Measurements from ENCODE around the gene OR51B4.
"Not testable (repeated sequence)": the region's sequence is repeated elsewhere in the genome, so short reads cannot be mapped to it uniquely, and the experiment has no call there.

OR51B4 gene

GRCh38 chr11:5301846-5302245 is at the start of gene OR51B4:
OR51B4 (minus strand) TSS chr11:5301946; CDS start chr11:5301946, 0 bp downstream.
- in situ Hi-C loops (cut with HindIII; ENCODE audit: low pct_ligation_motif_present, low pct_unique_long_range_greater_than_20kb, low sequenced_read_pairs), result no loop called here
- no peak for DNase-seq

DNA sequence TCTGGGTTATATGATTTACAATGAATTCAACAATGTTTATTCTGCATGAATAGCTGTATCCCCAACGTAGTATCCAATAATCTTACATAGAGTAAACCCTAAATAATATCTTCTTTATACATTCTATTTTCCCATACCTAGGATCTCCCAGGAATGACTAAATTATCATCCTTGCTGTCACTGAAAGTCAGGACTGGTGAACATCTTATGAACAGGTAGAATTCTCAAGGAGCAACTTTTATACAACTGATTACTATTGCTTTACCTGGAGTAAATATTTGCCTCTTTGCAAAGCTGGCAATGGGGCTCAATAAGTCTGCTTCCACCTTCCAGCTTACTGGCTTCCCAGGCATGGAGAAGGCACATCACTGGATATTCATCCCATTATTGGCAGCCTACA is 49.5 kb upstream of the OR51B4 start, which contains the start of gene OR51B6:
Gene OR51B6, plus strand, starts transcription at position 301 of the 400 bp plus-strand sequence. Its CDS starts 0 bp downstream, at position 301.
- no peak for DNase-seq
- in situ Hi-C loops (cut with HindIII; ENCODE audit: low pct_ligation_motif_present, low pct_unique_long_range_greater_than_20kb, low sequenced_read_pairs), result no loop called here

DNA sequence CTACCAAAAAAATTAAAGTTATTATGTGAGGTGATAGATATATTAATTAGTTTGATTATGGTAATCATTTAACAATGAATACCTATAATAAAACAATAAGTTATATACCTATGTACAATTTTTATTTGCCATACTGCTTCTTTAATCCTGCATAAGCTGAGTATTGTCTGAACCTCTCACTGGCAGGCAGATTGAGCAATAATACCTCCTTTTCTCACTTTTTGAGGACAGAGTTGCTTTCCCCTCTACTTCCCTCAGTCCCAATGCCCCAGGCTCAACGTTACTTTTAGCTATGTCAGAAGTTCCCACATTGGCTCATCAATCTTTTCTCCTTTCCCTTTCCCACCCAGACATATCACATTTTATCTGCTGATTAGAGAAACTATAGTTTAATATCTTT is 47.8 kb upstream of the OR51B4 start:
- DNase-seq, result no peak
- in situ Hi-C loops (cut with HindIII; ENCODE audit: low pct_ligation_motif_present, low pct_unique_long_range_greater_than_20kb, low sequenced_read_pairs), result no loop called here

GRCh38 chr11:5348551-5349194 is 46.9 kb upstream of the OR51B4 start:
- DNase-seq, result no peak
- in situ Hi-C loops (cut with HindIII; ENCODE audit: low pct_ligation_motif_present, low pct_unique_long_range_greater_than_20kb, low sequenced_read_pairs), result no loop called here

GRCh38 chr11:5345831-5346230 is 44.1 kb upstream of the OR51B4 start:
- no peak for DNase-seq
- in situ Hi-C loops (cut with HindIII; ENCODE audit: low pct_ligation_motif_present, low pct_unique_long_range_greater_than_20kb, low sequenced_read_pairs), result no loop called here

DNA sequence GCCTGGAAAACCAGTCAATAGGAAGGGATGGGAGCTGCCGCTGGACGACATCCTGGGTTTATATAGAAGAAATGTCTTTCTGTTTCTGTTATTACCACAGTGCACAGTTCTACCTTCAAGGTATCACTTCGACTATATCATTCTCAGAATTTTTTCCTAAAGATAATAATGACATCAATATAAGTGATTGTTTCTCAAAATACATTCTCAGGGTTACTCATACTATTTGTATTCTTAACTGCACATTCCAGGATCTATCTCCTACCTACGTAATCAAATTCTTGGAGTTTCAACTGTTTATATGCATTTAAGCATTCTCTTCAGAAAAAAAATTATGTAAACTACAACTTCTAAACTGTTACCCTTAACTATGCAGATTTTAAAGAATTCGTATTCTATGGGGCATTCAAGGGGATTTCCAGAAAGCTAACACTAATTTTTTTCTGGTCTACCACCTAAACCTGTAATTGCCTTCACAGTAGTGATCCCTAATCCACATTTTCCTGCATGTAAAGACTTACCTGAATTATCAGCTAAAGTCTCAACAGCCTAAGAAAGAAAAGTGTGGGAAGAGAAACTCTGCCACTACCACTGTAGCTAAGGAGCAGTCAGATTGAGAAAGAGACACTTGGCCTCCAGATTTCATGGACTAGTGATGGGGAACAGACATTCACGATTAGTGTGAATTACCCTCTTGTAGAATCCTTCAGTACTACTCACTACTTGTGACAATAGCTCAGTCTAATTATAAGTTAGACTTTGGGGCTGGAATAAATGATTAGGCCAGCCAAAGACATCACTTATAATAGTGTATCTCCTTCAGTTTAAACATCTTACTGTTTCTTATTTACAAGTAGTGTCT is 42.0 kb upstream of the OR51B4 start, which contains the start of gene OR51B5:
Gene OR51B5, minus strand, starts transcription at position 51 of the 862 bp plus-strand sequence. Its CDS starts 0 bp downstream, at position 51.
- no peak for DNase-seq
- in situ Hi-C loops (cut with HindIII; ENCODE audit: low pct_ligation_motif_present, low pct_unique_long_range_greater_than_20kb, low sequenced_read_pairs), result no loop called here

GRCh38 chr11:5339771-5340322 is 38.1 kb upstream of the OR51B4 start:
- DNase-seq, result no peak
- in situ Hi-C loops (cut with HindIII; ENCODE audit: low pct_ligation_motif_present, low pct_unique_long_range_greater_than_20kb, low sequenced_read_pairs), result no loop called here

DNA sequence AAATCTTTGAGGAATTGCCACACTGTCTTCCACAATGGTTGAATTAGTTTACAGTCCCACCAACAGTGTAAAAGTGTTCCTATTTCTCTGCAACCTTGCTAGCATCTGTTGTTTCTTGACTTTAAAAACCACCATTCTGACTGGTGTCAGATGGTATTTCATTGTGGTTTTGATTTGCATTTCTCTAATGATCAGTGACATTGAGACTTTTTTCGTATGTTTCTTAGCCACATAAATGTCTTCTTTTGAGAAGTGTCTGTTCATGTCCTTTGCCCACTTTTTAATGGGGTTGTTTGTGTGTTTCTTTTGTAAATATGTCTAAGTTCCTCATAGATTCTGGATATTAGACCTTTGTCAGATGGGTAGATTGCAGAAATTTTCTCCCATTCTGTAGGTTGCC is 35.5 kb upstream of the OR51B4 start:
- in situ Hi-C loops (cut with HindIII; ENCODE audit: low pct_ligation_motif_present, low pct_unique_long_range_greater_than_20kb, low sequenced_read_pairs); DNase-seq: not testable (repeated sequence)

DNA sequence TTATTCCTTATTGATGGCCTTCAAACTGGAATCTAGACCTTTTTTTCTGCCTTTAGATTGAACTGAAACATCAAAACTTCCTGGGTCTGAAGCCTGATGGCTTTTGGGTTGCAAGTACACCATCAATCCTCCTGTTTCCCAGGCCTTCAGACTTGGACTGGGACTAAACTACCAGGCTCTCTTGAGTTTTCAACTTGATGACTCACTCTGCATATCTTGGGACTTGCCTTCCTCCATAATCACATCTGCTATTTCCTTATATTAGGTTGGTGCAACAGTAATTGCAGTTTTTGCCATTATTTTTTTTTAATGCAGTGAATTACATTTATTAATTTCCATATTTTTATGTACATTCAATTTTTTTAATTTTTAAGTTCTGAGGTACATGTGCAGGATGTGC is 34.6 kb upstream of the OR51B4 start:
- in situ Hi-C loops (cut with HindIII; ENCODE audit: low pct_ligation_motif_present, low pct_unique_long_range_greater_than_20kb, low sequenced_read_pairs), result no loop called here

DNA sequence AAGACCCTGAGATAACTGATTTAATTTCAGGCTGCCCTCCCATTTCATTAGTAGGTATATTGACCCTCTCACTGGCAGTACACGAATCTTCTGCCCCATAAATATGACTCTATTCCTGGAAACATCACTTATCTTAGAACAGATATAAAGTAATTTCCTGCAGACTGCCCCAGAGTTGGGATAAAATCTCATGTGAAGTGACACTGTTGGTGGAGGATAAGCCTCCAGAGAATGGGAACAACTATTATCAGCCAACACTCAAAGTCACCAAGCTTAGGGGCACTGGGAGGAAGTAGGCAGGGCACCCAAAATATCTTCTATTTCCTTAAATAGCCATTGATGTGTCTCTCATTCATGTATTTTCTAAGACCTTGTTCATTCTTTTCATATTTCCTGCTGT is 33.4 kb upstream of the OR51B4 start:
- DNase-seq, result no peak
- in situ Hi-C loops (cut with HindIII; ENCODE audit: low pct_ligation_motif_present, low pct_unique_long_range_greater_than_20kb, low sequenced_read_pairs), result no loop called here

More for the DNA sequence above, 34.6 kb upstream of the OR51B4 start:
- no peak for DNase-seq

DNA sequence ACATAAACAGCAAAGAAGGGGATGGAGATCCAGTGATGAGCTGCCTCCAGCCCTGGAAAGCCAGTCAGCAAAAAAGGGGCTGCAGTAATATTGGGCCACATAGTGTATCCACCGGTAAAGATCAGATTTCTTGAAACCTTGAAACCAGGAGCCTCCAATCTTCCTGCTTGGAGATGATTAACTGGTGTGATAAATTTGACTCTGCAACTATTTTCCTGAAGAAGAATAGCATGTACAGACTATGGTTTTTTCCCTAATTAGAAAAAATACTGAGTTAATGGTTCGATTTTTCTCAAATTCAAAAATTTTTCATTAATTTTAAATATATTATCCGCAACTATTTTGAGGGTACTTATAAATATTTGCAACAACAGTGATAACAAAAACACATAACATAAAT is 22.5 kb upstream of the OR51B4 start, which contains the start of gene OR51B2:
Gene OR51B2, minus strand, starts transcription at position 101 of the 400 bp plus-strand sequence. Its CDS starts 0 bp downstream, at position 101.
- DNase-seq, result no peak
- in situ Hi-C loops (cut with HindIII; ENCODE audit: low pct_ligation_motif_present, low pct_unique_long_range_greater_than_20kb, low sequenced_read_pairs), result no loop called here

DNA sequence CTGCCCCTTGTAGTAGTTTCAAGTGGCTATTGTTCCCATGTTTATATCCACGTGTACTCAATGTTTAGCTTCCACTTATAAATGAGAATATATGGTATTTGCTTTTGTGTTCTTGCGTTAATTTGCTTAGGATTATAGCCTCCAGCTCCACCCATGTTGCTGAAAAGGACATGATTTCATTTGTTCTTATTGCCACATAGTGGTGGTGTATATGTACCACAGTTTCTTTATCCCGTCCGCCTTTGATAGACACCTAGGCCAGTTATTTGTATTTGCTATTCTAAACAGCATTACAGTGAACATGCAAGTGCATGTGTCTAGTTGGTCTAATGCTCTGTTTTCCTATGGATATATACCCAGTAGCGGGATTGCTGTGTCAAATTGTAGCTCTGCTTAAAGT is 15.5 kb upstream of the OR51B4 start:
- DNase-seq, result no peak
- in situ Hi-C loops (cut with HindIII; ENCODE audit: low pct_ligation_motif_present, low pct_unique_long_range_greater_than_20kb, low sequenced_read_pairs), result no loop called here

DNA sequence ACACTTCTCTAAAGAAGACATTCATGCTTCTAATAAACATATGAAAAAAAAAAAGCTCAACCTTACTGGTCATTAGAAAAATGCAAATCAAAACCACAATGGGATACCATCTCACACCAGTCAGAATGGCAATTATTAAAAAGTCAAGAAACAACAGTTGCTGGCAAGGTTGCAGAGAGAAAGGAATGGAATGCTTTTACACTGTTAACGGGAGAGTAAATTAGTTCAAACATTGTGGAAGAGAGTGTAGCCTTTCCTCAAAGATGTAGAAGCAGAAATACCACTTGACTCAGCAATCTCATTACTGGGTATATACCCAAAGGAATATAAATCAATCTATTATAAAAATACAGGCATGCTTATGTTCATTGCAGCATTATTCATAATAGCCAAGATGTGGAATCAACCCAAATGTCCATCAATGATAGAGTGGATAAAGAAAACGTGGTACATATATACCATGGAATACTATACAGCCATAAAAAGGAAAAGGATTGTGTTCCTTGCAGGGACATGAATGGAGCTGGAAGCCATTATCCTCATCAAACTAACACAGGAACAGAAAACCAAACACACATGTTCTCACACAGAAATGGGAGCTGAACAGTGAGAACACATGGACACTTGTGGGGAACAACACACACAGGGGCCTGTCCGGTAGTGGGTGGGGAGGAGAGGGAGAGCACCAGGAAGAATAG is 11.7 kb upstream of the OR51B4 start:
- in situ Hi-C loops (cut with HindIII; ENCODE audit: low pct_ligation_motif_present, low pct_unique_long_range_greater_than_20kb, low sequenced_read_pairs); DNase-seq: not testable (repeated sequence)

DNA sequence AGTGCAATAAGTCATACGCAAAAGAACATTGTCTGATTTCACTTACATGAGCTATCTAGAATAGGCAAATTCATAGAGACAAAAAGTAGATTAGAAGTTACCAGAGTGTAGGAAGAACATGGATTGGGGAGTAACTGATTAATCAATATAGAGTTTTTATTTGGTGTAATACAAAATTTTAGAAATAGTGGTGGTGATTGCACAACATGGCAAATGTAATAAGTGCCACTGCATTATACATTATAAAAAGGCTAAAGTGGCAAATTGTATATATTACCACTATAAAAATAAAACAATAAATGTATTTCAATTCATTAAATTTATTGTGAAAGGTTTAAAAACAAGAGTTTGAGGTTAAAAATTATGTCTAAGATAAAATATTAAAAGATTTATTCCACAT is 8.7 kb upstream of the OR51B4 start:
- DNase-seq, result no peak
- in situ Hi-C loops (cut with HindIII; ENCODE audit: low pct_ligation_motif_present, low pct_unique_long_range_greater_than_20kb, low sequenced_read_pairs), result no loop called here

GRCh38 chr11:5307256-5308019 is 5.7 kb upstream of the OR51B4 start:
- DNase-seq, result no peak
- in situ Hi-C loops (cut with HindIII; ENCODE audit: low pct_ligation_motif_present, low pct_unique_long_range_greater_than_20kb, low sequenced_read_pairs), result no loop called here

DNA sequence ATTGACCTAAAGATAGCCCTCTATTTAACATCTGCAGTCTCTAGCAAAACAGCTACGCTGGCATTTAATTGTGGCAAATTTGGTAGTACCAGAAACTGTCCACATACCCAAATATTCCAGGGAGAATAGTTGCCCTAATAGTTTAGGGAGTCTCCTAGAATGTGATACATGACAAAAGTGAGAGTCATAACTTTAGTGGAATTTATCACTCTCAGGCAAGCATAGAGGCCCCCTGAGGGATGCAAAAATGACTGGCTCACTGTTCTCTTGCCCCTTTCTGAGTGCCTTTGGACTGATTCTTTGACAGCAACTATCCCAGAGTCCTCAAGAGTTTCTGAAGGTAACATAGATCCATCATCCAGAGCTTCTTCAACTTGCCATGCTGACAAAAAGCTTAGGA is 2.3 kb upstream of the OR51B4 start:
- in situ Hi-C loops (cut with HindIII; ENCODE audit: low pct_ligation_motif_present, low pct_unique_long_range_greater_than_20kb, low sequenced_read_pairs), result no loop called here
- DNase-seq, result no peak

GRCh38 chr11:5303626-5304025 is 1.9 kb upstream of the OR51B4 start:
- DNase-seq, result no peak
- in situ Hi-C loops (cut with HindIII; ENCODE audit: low pct_ligation_motif_present, low pct_unique_long_range_greater_than_20kb, low sequenced_read_pairs), result no loop called here

DNA sequence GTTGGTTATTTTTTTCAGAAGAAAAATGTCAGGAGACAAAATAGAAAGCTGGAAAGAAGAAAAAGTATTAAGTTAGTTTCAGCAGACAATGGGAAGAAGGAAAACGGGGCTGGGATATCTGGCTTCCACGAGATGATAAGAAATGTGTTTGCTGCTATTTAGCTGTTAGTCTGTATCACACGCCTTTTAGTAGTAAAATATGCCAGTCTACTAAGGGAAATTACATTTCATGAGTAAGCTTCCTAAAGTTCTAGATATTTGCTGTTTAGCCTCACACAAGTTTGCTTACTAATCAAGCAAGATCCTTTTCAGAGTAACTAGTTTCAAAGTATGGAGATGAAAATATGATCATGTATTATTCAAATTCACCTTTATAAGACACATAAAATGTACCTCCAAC is 1.5 kb downstream of the OR51B4 start:
- DNase-seq, result no peak
- in situ Hi-C loops (cut with HindIII; ENCODE audit: low pct_ligation_motif_present, low pct_unique_long_range_greater_than_20kb, low sequenced_read_pairs), result no loop called here
